Endothelial cell (in vitro differentiated cells): Measurements from ENCODE around the gene PIP5K1B. TPM values are rescaled to one million over a fixed set of nuclear protein-coding genes. Genes with fewer than 3 reads are reported as not detected.

ENCODE experiments used
- DNase-seq: peaks from one replicate; pipeline ENCODE4 v3.0.0; 2021; ENCODE audit warnings: low spot score
- H3K27ac Mint-ChIP-seq: one replicate; pipeline ENCODE4 v1.8.0; 2021; ENCODE audit warnings: mixed read lengths, inconsistent platforms; ENCODE audit not compliant: unreplicated experiment
- H3K27me3 Mint-ChIP-seq: one replicate; pipeline ENCODE4 v1.8.0; 2021; ENCODE audit warnings: mild to moderate bottlenecking, moderate library complexity, mixed read lengths, inconsistent platforms; ENCODE audit not compliant: unreplicated experiment
- H3K36me3 Mint-ChIP-seq: one replicate; pipeline ENCODE4 v1.8.0; 2021; ENCODE audit warnings: mild to moderate bottlenecking, low read depth, mixed read lengths, inconsistent platforms; ENCODE audit not compliant: unreplicated experiment
- H3K4me1 Mint-ChIP-seq: one replicate; pipeline ENCODE4 v1.8.0; 2021; ENCODE audit warnings: mild to moderate bottlenecking, mixed read lengths, inconsistent platforms; ENCODE audit not compliant: unreplicated experiment
- H3K4me3 Mint-ChIP-seq: one replicate; pipeline ENCODE4 v1.8.0; 2021; ENCODE audit warnings: mild to moderate bottlenecking, mixed read lengths, inconsistent platforms; ENCODE audit not compliant: unreplicated experiment
- H3K9me3 Mint-ChIP-seq: one replicate; pipeline ENCODE4 v1.8.0; 2021; ENCODE audit warnings: mixed read lengths, inconsistent platforms; ENCODE audit not compliant: unreplicated experiment
- total RNA-seq: library from RNA; stranded (reverse); fragmentation: NEBNext Ultra II Directional; extraction: Animal tissue kit (Norgen Biotek cat#: 25700); gene quantifications from one replicate; pipeline ENCODE4 v1.2.1, GENCODE V29; 2021; ENCODE audit not compliant: unreplicated experiment
- TF ChIP-seq, protein P1 (sequence below): fragments of 200-600 bp; sonication (generic); IDR thresholded peaks from one replicate; pipeline ENCODE4 v1.5.0; 2021; ENCODE audit warnings: antibody characterized with exemption; ENCODE audit not compliant: unreplicated experiment

PIP5K1B gene
- total RNA-seq, 1 donor from 2014 or later: 1.8 TPM

DNA sequence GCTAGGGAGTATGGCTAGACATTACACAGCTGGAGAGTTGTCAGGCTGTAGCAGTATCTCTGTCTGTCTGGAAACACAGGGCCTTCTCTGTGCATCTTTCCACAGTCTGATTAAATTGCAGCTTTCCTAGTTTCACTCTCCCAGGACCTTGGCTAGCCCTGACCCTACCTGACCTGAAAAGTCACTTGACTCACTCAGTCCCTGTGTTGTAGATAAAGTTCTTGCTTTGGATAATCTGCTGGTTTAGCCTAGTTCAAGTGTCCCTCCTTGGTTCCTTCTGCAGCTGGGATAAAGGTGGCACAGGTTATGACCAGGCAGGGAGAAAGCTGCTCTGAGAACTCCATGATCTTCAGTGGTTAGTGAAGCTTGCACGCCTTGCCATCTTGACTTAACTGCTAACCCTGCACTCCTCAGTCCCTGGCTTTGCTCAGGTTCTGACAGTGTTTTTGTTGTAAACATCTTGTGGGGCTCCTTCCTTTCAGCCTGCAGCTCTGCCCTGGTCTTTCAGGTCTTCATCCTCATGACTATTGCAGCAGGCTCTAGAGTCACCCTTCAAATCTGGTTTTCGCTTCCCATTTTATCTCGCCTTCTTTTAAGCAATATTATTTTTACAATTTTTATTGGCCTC, 101.0 kb downstream of the PIP5K1B start:
- Mint-ChIP-seq H3K4me1 (peaks cover 3% of the 10 kb centered on the region), H3K27ac (no peak overlapping the region), H3K4me3 (no peak overlapping the region), H3K36me3 (no peaks in the 10 kb centered on the region), H3K9me3 (no peaks in the 10 kb centered on the region), H3K27me3 (peaks cover 4% of the 10 kb centered on the region)
- TF ChIP-seq, protein P1, sequence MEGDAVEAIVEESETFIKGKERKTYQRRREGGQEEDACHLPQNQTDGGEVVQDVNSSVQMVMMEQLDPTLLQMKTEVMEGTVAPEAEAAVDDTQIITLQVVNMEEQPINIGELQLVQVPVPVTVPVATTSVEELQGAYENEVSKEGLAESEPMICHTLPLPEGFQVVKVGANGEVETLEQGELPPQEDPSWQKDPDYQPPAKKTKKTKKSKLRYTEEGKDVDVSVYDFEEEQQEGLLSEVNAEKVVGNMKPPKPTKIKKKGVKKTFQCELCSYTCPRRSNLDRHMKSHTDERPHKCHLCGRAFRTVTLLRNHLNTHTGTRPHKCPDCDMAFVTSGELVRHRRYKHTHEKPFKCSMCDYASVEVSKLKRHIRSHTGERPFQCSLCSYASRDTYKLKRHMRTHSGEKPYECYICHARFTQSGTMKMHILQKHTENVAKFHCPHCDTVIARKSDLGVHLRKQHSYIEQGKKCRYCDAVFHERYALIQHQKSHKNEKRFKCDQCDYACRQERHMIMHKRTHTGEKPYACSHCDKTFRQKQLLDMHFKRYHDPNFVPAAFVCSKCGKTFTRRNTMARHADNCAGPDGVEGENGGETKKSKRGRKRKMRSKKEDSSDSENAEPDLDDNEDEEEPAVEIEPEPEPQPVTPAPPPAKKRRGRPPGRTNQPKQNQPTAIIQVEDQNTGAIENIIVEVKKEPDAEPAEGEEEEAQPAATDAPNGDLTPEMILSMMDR: no peak
- no peak for DNase-seq

DNA sequence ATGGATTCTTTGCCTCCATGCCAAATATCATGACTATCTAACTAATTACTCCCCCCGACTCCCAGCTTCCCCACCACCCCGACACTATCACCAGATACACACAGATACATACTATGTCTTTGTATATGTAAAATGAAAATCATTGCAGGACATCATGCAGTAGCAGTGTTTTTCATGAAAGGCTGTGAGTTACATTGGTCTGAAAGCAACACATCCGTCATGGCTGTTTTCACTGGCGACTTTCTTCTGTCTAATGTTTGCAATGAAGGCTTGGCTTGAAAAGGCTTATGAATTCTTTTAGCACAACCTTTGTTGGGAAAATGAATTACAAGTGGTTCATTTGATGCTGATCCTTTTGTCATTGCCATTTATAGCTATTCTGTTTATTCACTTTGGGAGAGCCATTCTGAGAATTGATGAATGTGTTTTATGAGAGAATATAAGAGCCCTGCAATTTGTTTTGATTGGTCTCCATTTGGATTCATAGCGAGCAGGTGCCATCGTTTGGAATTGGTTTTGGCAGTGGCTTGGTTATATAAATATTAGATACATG, 103.4 kb downstream of the PIP5K1B start:
- H3K27ac Mint-ChIP-seq: no peak overlapping the region

DNA sequence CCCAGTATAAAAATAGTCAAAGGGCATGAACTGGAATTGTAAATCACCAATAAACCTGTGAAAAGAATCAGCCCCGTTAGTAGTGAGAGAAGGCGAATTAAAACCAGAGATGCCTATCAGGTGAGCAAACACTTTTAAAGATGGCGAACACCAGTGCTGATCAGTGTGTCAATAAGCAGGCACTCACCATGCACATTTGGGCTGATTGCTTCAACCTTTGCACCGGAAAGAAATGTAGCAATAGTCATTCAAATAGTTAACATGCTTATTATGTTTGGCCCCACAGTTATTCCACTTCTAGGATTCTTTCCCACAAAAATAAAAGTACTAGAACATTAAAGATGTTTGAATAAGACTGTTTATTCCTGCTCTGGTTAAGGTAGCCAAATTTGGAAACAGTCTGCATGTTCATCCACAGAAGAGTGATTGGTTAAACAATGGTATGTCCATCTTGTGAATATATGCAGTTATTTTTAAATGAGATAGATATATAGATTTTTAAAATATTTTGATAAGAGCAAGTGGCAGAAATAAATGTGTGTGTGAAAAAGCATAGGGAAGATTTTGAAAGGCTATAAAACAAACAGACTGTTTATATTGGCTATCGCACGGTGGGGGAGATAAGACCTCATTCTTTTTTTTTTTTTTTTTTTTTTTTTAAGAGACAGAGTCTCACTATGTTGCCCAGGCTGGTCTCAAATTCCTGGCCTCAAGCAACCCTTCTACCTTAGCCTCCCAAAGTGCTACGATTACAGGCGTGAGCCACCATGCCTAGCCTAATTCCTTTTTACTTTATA, 112.2 kb downstream of the PIP5K1B start:
- no peaks in the 10 kb centered on the region for H3K4me1 Mint-ChIP-seq
- no peak overlapping the region for H3K4me3 Mint-ChIP-seq
- no peak for DNase-seq
- TF ChIP-seq, protein P1: no peak
- no peaks in the 10 kb centered on the region for H3K27me3 Mint-ChIP-seq
- no peaks in the 10 kb centered on the region for H3K9me3 Mint-ChIP-seq
- H3K27ac Mint-ChIP-seq: no peak overlapping the region
- H3K36me3 Mint-ChIP-seq: no peaks in the 10 kb centered on the region

More for the DNA sequence above, 103.4 kb downstream of the PIP5K1B start:
- H3K4me3 Mint-ChIP-seq: no peak overlapping the region
- no peaks in the 10 kb centered on the region for H3K36me3 Mint-ChIP-seq
- H3K4me1 Mint-ChIP-seq: peaks cover 3% of the 10 kb centered on the region
- H3K27me3 Mint-ChIP-seq: peaks cover 4% of the 10 kb centered on the region
- no peaks in the 10 kb centered on the region for H3K9me3 Mint-ChIP-seq
- TF ChIP-seq, protein P1: no peak
- DNase-seq: no peak

DNA sequence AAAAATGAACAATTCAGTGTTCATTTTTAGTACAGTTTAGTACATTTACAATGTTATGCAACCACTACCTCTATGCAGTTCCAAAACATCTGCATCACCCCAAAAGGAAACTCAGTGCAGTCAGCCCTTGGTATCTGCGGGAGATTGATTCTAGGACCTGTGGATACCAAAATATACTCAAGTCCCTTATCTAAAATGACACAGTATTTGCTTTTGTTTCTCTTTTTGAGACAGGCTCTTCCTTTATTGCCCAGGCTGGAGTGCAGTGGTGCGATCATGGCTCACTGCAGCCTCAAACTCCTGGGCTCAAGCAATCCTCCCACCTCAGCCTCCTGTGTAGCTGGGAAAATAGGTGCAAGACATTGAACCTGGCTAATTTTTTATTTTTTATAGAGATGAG, 114.0 kb downstream of the PIP5K1B start:
- Mint-ChIP-seq H3K27me3 (no peaks in the 10 kb centered on the region), H3K9me3 (no peaks in the 10 kb centered on the region), H3K27ac (no peak overlapping the region)

More for the DNA sequence above, 114.0 kb downstream of the PIP5K1B start:
- DNase-seq: no peak
- Mint-ChIP-seq H3K36me3 (no peaks in the 10 kb centered on the region), H3K4me3 (no peak overlapping the region), H3K4me1 (no peaks in the 10 kb centered on the region)
- TF ChIP-seq, protein P1: no peak
